Activated T-cell treated with anti-CD3 and anti-CD28 coated beads for 4 hours (primary cell): Measurements from ENCODE around the gene RBM19.

Experiments used
- DNase-seq: peaks from one replicate; pipeline ENCODE4 v3.0.0-alpha.2; 2020

The RBM19 gene

GRCh38 chr12:113766879-113767878, 198.9 kb downstream of the RBM19 start:
- DNase-seq: no peak
